Transverse colon (tissue), 4 donors: ENCODE data around the gene ANGEL2. TPM values are rescaled to one million over a fixed set of nuclear protein-coding genes. Genes with fewer than 3 reads are reported as not detected.
A peak's percentile ranks its signal among the peaks of the same experiment; 100 is the strongest.

Source experiments
- DNase-seq: peaks from one replicate; pipeline ENCODE4 v3.0.0-alpha.2; 2019
- H3K27ac ChIP-seq, 4 donors: fragments of 200-600 bp; sonication (generic); 2 replicates each; pipeline ENCODE4 v1.5.1; 2016 to 2018; ENCODE audit warnings: inconsistent platforms in 4 of 4
- H3K27me3 ChIP-seq: fragments of 200-600 bp; sonication (generic); 2 replicates; pipeline ENCODE4 v1.5.1; 2017; ENCODE audit warnings: inconsistent platforms
- H3K36me3 ChIP-seq, 4 donors: fragments of 200-600 bp; sonication (generic); 2 replicates each; pipeline ENCODE4 v1.5.1; 2017 to 2019; ENCODE audit warnings: inconsistent platforms in 4 of 4
- H3K4me1 ChIP-seq, 4 donors: fragments of 200-600 bp; sonication (generic); 2 replicates each; pipeline ENCODE4 v1.5.1; 2017 to 2020; ENCODE audit warnings: inconsistent platforms in 4 of 4
- H3K4me3 ChIP-seq, 4 donors: fragments of 200-600 bp; sonication (generic); 1 replicate in 1 of 4; 2 replicates in 3 of 4; pipeline versions ENCODE4 v1.5.1 to v1.6.1; 2017 to 2019; ENCODE audit warnings: inconsistent platforms in 4 of 4
- H3K9me3 ChIP-seq, 2 donors: fragments of 200-600 bp; sonication (generic); 2 replicates each; pipeline ENCODE4 v1.5.1; 2017 to 2019; ENCODE audit warnings: inconsistent platforms in 2 of 2
- CTCF ChIP-seq, 5 experiments: fragments of 200-600 bp in 3 of 5; fragments of 450-650 bp in 2 of 5; sonication (generic) in 3 of 5; IDR thresholded peaks; 1 replicate in 2 of 5; 2 replicates in 3 of 5; pipeline ENCODE4 v1.5.1; 2016 to 2017; ENCODE audit warnings: antibody characterized with exemption in 5 of 5, inconsistent platforms in 3 of 5, mild to moderate bottlenecking in 2 of 5, moderate library complexity in 1 of 5
- EP300 ChIP-seq: sonication (generic); formaldehyde crosslinking; IDR thresholded peaks from one replicate; pipeline ENCODE4 v1.6.1; 2017; ENCODE audit warnings: antibody characterized with exemption, low read depth
- POLR2A ChIP-seq: fragments of 450-650 bp; IDR thresholded peaks from one replicate; pipeline ENCODE4 v1.6.1; 2016; ENCODE audit warnings: antibody characterized with exemption, mild to moderate bottlenecking, moderate library complexity
- POLR2AphosphoS5 ChIP-seq, 3 donors: sonication (generic); formaldehyde crosslinking; IDR thresholded peaks; one replicate each; pipeline ENCODE4 v1.6.1; 2016; ENCODE audit warnings: antibody characterized with exemption in 3 of 3
- WGBS, 2 donors: methylation state at CpG; one replicate each; pipeline ENCODE4 v1.1.5; 2018; ENCODE audit warnings: low coverage in 1 of 2; 5-methylcytosine and 5-hydroxymethylcytosine counted together
- in situ Hi-C, 4 donors: fragments of 200-750 bp; cut with MboI; loops; one replicate each; pipeline versions ENCODE4 v1.15.0 to v1.15.1; 2017; ENCODE audit warnings: low sequenced_read_pairs in 3 of 4, low pct_ligation_motif_present in 1 of 4, low pct_unique_long_range_greater_than_20kb in 1 of 4
- intact Hi-C: fragments of 100-400 bp; cut with DNase I; formaldehyde crosslinking; loops from one replicate; pipeline ENCODE4 v1.15.1; 2023; ENCODE audit warnings: low total_unique reads
- total RNA-seq, 4 donors: library from RNA; depleted of rRNA; stranded (reverse); fragments of >200 nt; gene quantifications; one replicate each; pipeline ENCODE4 v1.1.0, GENCODE V29; 2016

The ANGEL2 gene
- total RNA-seq, 4 donors from 2014 or later: 33.2 to 105 (median 64.3) TPM

DNA sequence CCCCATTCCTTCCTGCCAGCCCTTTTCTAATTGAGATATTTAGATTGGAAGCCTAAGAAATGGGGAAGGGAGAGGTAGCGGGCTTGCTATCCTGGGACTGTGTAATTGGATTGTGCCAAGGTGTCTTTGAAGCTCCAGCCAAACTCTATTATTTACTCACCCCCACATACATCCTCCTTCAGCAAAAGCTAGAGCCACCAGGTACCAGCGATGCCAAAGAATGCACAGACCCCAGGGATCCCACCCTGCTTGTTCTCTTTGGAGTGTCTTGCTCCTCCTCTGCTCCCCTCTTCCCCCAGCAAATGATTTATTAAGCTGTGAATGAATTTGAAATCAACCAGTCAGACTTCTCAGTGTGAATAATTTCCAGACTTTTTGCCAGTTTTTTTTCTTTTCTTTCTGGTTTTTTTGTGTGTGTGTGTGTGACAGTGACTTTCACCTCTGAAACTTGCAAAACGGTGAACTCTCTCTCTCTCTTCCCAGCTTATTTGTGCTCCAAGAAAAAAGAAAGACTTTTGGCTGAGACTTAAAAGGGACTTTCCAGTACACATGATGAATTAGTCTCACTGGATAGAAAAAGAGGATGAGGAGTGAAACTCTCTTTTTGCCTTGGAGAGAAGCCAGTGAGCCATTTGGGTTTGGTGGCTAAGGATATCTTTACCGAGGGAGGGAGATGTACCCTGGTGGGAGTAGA, 63.6 kb downstream of the ANGEL2 start:
- intact Hi-C loops (no loop called here), in situ Hi-C loops (no loop called here)
- Histone ChIP-seq H3K27me3 (peaks cover 46% of the 10 kb centered on the region), H3K27ac (no peak overlapping the region), H3K36me3 (no peaks in the 10 kb centered on the region), H3K9me3 (no peaks in the 10 kb centered on the region), H3K4me3 (peak overlapping the region in 1 of 4 donors; percentile 67), H3K4me1 (peaks cover 0 to 31% (median 10%) of the 10 kb centered on the region in 4 donors)
- 71 to 78% methylated on average over 4 of the region's 4 CpGs for WGBS, 2 donors
- TF ChIP-seq POLR2AphosphoS5 (IDR thresholded peaks at IDR 0.05) (no peak), POLR2A (no peak), CTCF (IDR thresholded peaks at IDR 0.05) (no peak), EP300 (no peak)
- DNase-seq: no peak

GRCh38 chr1:212951126-212951946, 64.3 kb downstream of the ANGEL2 start:
- Histone ChIP-seq H3K4me1 (peaks cover 0 to 31% (median 10%) of the 10 kb centered on the region in 4 donors), H3K27me3 (peaks cover 46% of the 10 kb centered on the region), H3K9me3 (no peaks in the 10 kb centered on the region), H3K27ac (peak overlapping the region in 1 of 4 donors; percentile 14), H3K4me3 (peak overlapping the region; percentile 34 to 67 (median 42)), H3K36me3 (no peaks in the 10 kb centered on the region)
- in situ Hi-C loops (no loop called here), intact Hi-C loops (no loop called here)
- TF ChIP-seq CTCF (IDR thresholded peaks at IDR 0.05): no peak
- no peak for TF ChIP-seq EP300
- TF ChIP-seq POLR2A: no peak
- no peak for TF ChIP-seq POLR2AphosphoS5 (IDR thresholded peaks at IDR 0.05)
- 13% methylated on average over 29 of the region's 72 CpGs; no CpG with 5 or more reads in 1 of the 2 donors for WGBS, 2 donors
- no peak for DNase-seq

- Histone ChIP-seq H3K4me3 (peak within 1 kb of the TSS; percentile 34 to 67 (median 42)), H3K27ac (peak within 1 kb of the TSS in 1 of 4 donors; percentile 14), H3K9me3 (no peaks in the 10 kb centered on the region), H3K4me1 (peaks cover 0 to 31% (median 10%) of the 10 kb centered on the region in 4 donors), H3K27me3 (peaks cover 46% of the 10 kb centered on the region), H3K36me3 (no peaks in the 10 kb centered on the region)
- TF ChIP-seq POLR2A (no peak), POLR2AphosphoS5 (IDR thresholded peaks at IDR 0.05) (no peak), CTCF (IDR thresholded peaks at IDR 0.05) (no peak), EP300 (no peak)
- in situ Hi-C loops (no loop called here), intact Hi-C loops (no loop called here)
- WGBS, 2 donors: 2% methylated on average over 61 of the region's 61 CpGs; no CpG with 5 or more reads in 1 of the 2 donors
- peak; percentile 75 for DNase-seq
Measured at GRCh38 chr1:212950243-212951125, 65.2 kb downstream of the ANGEL2 start, which contains the start of gene VASH2. VASH2 (plus strand) TSS chr1:212950541; CDS start chr1:212951543, 1,002 bp downstream.
